ENCODE measurements around the gene PAWR. TPM values are rescaled to one million over a fixed set of nuclear protein-coding genes. Genes with fewer than 3 reads are reported as not detected.

The PAWR gene
- total and polyA plus RNA-seq, 2 donors (not counting 1 experiment from before 2014, with no cell fraction given): 6.5 to 16.0 TPM

DNA sequence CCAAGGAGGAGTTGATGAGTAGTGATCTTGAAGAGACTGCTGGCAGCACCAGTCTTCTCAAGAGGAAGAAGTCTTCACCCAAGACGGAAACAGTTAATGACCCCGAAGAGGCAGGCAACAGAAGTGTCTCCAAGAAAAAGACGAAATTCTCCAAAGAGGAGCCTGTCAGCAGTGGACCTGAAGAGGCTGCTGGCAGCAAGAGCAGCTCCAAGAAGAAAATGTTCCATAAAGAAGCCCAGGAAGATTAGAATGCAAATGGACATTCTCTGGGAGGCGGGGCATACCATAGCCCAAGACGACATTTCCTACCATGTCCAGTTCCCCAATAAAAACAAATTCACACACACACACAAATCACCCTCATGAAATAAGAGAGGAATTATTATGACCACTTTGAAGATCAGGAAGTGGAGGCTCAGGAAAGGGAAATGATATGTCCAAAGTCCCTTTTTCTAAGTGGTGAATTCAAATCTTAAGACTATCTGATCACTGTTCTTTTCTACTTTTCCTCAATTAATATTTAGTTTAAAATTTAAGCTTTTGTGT is 131.8 kb downstream of the PAWR start:
- no peaks in the 10 kb centered on the region for H3K27me3 ChIP-seq (ENCODE audit: control insufficient read depth, insufficient read depth, low read length)
- no peaks in the 10 kb centered on the region for H3K79me2 ChIP-seq (ENCODE audit: control insufficient read depth, insufficient read depth, low read length)
- no peaks in the 10 kb centered on the region for H3K36me3 ChIP-seq (ENCODE audit: control insufficient read depth, insufficient read depth, low read length)
- TF ChIP-seq, protein P1, sequence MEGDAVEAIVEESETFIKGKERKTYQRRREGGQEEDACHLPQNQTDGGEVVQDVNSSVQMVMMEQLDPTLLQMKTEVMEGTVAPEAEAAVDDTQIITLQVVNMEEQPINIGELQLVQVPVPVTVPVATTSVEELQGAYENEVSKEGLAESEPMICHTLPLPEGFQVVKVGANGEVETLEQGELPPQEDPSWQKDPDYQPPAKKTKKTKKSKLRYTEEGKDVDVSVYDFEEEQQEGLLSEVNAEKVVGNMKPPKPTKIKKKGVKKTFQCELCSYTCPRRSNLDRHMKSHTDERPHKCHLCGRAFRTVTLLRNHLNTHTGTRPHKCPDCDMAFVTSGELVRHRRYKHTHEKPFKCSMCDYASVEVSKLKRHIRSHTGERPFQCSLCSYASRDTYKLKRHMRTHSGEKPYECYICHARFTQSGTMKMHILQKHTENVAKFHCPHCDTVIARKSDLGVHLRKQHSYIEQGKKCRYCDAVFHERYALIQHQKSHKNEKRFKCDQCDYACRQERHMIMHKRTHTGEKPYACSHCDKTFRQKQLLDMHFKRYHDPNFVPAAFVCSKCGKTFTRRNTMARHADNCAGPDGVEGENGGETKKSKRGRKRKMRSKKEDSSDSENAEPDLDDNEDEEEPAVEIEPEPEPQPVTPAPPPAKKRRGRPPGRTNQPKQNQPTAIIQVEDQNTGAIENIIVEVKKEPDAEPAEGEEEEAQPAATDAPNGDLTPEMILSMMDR (conservative IDR thresholded peaks at IDR 0.05 in 1 of 2, IDR thresholded peaks at IDR 0.05 in 1 of 2; ENCODE audit: low read depth in 1 of 2, low read length in 2 of 2): no peak
- no peak for TF ChIP-seq EZH2 (IDR thresholded peaks at IDR 0.05; ENCODE audit: low read length, missing control alignments)
- no peak overlapping the region for H3K4me3 ChIP-seq (replicated peaks in 1 of 4; ENCODE audit: control extremely low read depth in 1 of 4, insufficient read depth in 1 of 4, low read depth in 3 of 4, low read length in 4 of 4)
- H2AFZ ChIP-seq (ENCODE audit: low read length): no peak overlapping the region
- H3K9ac ChIP-seq (ENCODE audit: insufficient read depth, low read length): no peak overlapping the region
- no peak for DNase-seq (ENCODE audit: low read depth in 2 of 2)
- H3K9me3 ChIP-seq (ENCODE audit: control insufficient read depth, insufficient read depth, low read depth, low read length): no peaks in the 10 kb centered on the region
- H3K27ac ChIP-seq (ENCODE audit: insufficient read depth, low read length): no peak overlapping the region
- no peak overlapping the region for H3K4me2 ChIP-seq (ENCODE audit: extremely low read depth, insufficient read depth, low read length)
- H3K4me1 ChIP-seq (ENCODE audit: control insufficient read depth, extremely low read depth, insufficient read depth, low read length): no peaks in the 10 kb centered on the region
- H4K20me1 ChIP-seq (ENCODE audit: control insufficient read depth, extremely low read depth, insufficient read depth, low read length): no peaks in the 10 kb centered on the region

DNA sequence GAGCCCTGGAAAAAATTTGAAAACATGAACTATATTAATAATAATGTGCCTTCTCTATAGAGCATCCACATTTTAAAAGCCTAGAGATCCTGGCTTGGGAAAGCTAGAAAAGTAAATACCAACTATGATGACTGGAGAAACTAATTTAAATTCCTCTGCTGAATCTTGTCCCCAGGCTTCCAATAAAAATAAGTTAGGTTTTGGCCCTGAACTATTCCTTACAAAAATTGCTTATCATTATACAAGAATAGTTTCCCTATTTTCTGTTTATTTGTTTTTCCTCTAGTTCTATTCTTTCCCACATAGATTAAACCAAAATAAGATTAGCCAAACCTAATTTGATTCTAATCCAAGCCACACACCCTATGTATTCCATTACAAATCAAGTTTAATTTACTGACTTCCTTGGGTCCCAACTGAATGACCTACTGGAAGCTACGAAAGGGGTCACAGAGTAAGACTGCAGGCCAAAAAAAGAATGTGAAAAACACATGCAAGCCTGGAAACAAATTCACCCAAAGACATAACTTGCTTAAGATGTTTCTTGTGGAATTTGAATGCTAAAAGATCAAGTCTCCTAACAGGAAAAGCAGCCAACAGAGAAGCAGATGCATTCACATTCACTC is 133.0 kb downstream of the PAWR start:
- Histone ChIP-seq H3K9ac (ENCODE audit: insufficient read depth, low read length) (no peak overlapping the region), H3K4me2 (ENCODE audit: extremely low read depth, insufficient read depth, low read length) (no peak overlapping the region), H3K36me3 (ENCODE audit: control insufficient read depth, insufficient read depth, low read length) (no peaks in the 10 kb centered on the region), H4K20me1 (ENCODE audit: control insufficient read depth, extremely low read depth, insufficient read depth, low read length) (no peaks in the 10 kb centered on the region), H3K9me3 (ENCODE audit: control insufficient read depth, insufficient read depth, low read depth, low read length) (no peaks in the 10 kb centered on the region), H3K4me1 (ENCODE audit: control insufficient read depth, extremely low read depth, insufficient read depth, low read length) (no peaks in the 10 kb centered on the region), H3K79me2 (ENCODE audit: control insufficient read depth, insufficient read depth, low read length) (no peaks in the 10 kb centered on the region), H3K4me3 (replicated peaks in 1 of 4; ENCODE audit: control extremely low read depth in 1 of 4, insufficient read depth in 1 of 4, low read depth in 3 of 4, low read length in 4 of 4) (no peak overlapping the region), H3K27ac (ENCODE audit: insufficient read depth, low read length) (no peak overlapping the region), H2AFZ (ENCODE audit: low read length) (no peak overlapping the region), H3K27me3 (ENCODE audit: control insufficient read depth, insufficient read depth, low read length) (no peaks in the 10 kb centered on the region)
- peak in 1 of 2 donors; percentile 30 for DNase-seq (ENCODE audit: low read depth in 2 of 2)
- TF ChIP-seq, protein P1 (conservative IDR thresholded peaks at IDR 0.05 in 1 of 2, IDR thresholded peaks at IDR 0.05 in 1 of 2; ENCODE audit: low read depth in 1 of 2, low read length in 2 of 2): no peak
- no peak for TF ChIP-seq EZH2 (IDR thresholded peaks at IDR 0.05; ENCODE audit: low read length, missing control alignments)

DNA sequence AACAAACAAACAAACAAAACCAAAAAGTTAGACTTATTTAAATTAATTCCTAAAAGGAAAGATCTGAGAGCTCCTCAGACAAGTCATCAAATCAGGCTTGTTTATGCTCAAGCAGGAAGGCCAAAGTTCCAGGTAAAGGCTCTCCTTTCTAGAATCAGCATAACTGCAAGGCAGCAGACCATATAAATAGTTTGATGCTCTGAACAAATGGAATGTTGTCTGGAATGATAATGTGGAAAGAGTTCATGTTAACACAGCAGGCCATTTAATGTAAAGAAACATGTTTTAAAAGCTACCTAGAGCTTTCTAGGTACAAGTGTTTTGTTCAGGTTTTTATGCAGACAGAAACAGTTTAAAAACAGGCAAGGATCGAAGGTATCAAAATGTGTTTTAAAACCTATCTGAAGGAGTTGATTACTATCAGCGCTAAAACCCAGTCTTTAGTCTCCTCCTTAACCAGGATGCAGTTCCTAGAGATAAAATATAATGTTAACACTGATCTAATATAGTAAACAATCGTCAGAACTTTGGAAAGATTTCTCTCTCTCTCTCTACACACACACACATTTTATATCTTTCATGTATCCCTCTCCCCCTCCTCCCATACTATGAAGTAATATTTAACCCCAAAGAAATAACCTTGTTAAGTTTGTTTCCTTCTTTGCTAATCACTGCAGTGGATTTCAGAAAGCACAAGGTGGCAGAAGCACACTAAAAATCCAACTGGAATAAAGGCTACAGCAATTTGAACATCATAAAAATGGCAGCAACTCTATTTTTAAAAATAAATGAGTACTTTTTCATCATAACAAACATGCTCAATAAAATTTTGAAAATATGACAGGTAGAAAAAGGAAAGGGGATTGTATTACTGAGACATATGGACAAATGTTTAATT is 135.5 kb downstream of the PAWR start:
- Histone ChIP-seq H3K4me2 (ENCODE audit: extremely low read depth, insufficient read depth, low read length) (no peak overlapping the region), H3K9me3 (ENCODE audit: control insufficient read depth, insufficient read depth, low read depth, low read length) (no peaks in the 10 kb centered on the region), H3K79me2 (ENCODE audit: control insufficient read depth, insufficient read depth, low read length) (no peaks in the 10 kb centered on the region), H2AFZ (ENCODE audit: low read length) (no peak overlapping the region), H3K36me3 (ENCODE audit: control insufficient read depth, insufficient read depth, low read length) (no peaks in the 10 kb centered on the region), H3K27ac (ENCODE audit: insufficient read depth, low read length) (no peak overlapping the region), H3K4me3 (replicated peaks in 1 of 4; ENCODE audit: control extremely low read depth in 1 of 4, insufficient read depth in 1 of 4, low read depth in 3 of 4, low read length in 4 of 4) (no peak overlapping the region), H3K9ac (ENCODE audit: insufficient read depth, low read length) (no peak overlapping the region), H3K4me1 (ENCODE audit: control insufficient read depth, extremely low read depth, insufficient read depth, low read length) (no peaks in the 10 kb centered on the region), H4K20me1 (ENCODE audit: control insufficient read depth, extremely low read depth, insufficient read depth, low read length) (no peaks in the 10 kb centered on the region), H3K27me3 (ENCODE audit: control insufficient read depth, insufficient read depth, low read length) (no peaks in the 10 kb centered on the region)
- TF ChIP-seq, protein P1 (conservative IDR thresholded peaks at IDR 0.05 in 1 of 2, IDR thresholded peaks at IDR 0.05 in 1 of 2; ENCODE audit: low read depth in 1 of 2, low read length in 2 of 2): peak; percentile 71 to 81
- no peak for TF ChIP-seq EZH2 (IDR thresholded peaks at IDR 0.05; ENCODE audit: low read length, missing control alignments)
- DNase-seq (ENCODE audit: low read depth in 2 of 2): peak; percentile 57 to 84

All from fibroblast of lung (primary cell).